Transverse colon (tissue), 3 donors: Measurements from ENCODE around the gene TNS4.

Experiments used
- EP300 ChIP-seq: sonication (generic); formaldehyde crosslinking; IDR thresholded peaks from one replicate; pipeline ENCODE4 v1.6.1; 2017; ENCODE audit warnings: antibody characterized with exemption, low read depth
- POLR2A ChIP-seq: fragments of 450-650 bp; IDR thresholded peaks from one replicate; pipeline ENCODE4 v1.6.1; 2016; ENCODE audit warnings: antibody characterized with exemption, mild to moderate bottlenecking, moderate library complexity
- TF ChIP-seq, protein P1 (sequence below), 5 experiments: fragments of 200-600 bp in 3 of 5; fragments of 450-650 bp in 2 of 5; sonication (generic) in 3 of 5; IDR thresholded peaks; 1 replicate in 2 of 5; 2 replicates in 3 of 5; pipeline ENCODE4 v1.5.1; 2016 to 2017; ENCODE audit warnings: antibody characterized with exemption in 5 of 5, inconsistent platforms in 3 of 5, mild to moderate bottlenecking in 2 of 5, moderate library complexity in 1 of 5

DNA sequence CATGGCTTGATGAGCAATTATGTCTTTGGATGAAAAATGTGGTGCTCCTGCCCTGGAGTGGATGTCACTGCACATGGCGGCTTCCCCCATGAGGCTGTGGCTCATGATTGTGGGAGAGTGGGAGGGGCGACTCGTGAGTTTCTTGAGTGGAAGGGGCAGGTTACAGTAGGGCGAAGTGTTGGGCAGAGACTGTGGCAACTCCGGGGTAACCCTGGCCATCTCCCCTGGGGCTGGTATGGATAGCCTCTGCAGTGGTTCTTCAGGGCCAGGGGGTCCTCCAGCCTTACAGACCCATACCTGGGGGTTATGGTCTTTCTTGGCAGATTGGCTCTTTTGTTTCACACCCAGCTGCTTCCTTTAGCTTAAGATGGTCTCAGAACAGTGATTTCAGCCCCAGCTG is 1.3 kb upstream of the TNS4 start:
- TF ChIP-seq EP300 (no peak), POLR2A (no peak)
- TF ChIP-seq, protein P1, sequence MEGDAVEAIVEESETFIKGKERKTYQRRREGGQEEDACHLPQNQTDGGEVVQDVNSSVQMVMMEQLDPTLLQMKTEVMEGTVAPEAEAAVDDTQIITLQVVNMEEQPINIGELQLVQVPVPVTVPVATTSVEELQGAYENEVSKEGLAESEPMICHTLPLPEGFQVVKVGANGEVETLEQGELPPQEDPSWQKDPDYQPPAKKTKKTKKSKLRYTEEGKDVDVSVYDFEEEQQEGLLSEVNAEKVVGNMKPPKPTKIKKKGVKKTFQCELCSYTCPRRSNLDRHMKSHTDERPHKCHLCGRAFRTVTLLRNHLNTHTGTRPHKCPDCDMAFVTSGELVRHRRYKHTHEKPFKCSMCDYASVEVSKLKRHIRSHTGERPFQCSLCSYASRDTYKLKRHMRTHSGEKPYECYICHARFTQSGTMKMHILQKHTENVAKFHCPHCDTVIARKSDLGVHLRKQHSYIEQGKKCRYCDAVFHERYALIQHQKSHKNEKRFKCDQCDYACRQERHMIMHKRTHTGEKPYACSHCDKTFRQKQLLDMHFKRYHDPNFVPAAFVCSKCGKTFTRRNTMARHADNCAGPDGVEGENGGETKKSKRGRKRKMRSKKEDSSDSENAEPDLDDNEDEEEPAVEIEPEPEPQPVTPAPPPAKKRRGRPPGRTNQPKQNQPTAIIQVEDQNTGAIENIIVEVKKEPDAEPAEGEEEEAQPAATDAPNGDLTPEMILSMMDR (IDR thresholded peaks at IDR 0.05), result no peak
